K562 (cell line): ENCODE measurements around the gene ZNHIT6.

Experiments used
- HDAC2 ChIP-seq: fragments of 450-650 bp; IDR thresholded peaks from 2 replicates; pipeline ENCODE4 v1.6.1; 2016; ENCODE audit warnings: mild to moderate bottlenecking
- MED1 ChIP-seq: sonication (generic); formaldehyde crosslinking; IDR thresholded peaks from 2 replicates; pipeline ENCODE4 v1.8.1; 2023; ENCODE audit warnings: missing genetic modification reagents, borderline replicate concordance
- TF ChIP-seq, protein P1 (sequence below), 3 experiments: IDR thresholded peaks in 2 of 3; conservative IDR thresholded peaks in 1 of 3; 2 replicates each; pipeline ENCODE4 v1.5.1; 2011 to 2012; ENCODE audit warnings: low read length in 3 of 3, mild to moderate bottlenecking in 3 of 3, control low read depth in 2 of 3, improper control_type of control experiment in 1 of 3, inconsistent platforms in 1 of 3, low read depth in 1 of 3, mixed read lengths in 1 of 3, moderate library complexity in 1 of 3; ENCODE audit not compliant: insufficient read depth in 2 of 3

DNA sequence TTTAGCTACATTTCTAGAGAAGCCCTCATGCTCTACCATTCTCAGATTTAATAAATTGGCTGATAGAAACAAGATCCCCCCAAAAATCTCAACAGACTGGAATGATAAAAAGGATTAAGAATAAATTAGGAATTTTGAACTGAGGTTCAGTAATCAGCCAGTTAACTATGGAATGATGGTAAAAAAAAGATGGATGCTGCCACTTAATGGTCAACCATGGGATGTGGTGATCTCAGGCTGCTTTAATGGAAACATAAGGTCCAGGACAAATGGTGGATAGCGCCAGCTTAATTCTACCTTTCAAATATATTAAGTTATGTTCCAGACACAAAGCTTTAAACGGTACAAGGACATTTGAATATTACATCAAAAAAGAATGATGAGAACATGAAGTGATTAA lies 77.7 kb downstream of the ZNHIT6 start:
- TF ChIP-seq MED1 (CRISPR knock-in tag) (no peak), HDAC2 (no peak)
- TF ChIP-seq, protein P1, sequence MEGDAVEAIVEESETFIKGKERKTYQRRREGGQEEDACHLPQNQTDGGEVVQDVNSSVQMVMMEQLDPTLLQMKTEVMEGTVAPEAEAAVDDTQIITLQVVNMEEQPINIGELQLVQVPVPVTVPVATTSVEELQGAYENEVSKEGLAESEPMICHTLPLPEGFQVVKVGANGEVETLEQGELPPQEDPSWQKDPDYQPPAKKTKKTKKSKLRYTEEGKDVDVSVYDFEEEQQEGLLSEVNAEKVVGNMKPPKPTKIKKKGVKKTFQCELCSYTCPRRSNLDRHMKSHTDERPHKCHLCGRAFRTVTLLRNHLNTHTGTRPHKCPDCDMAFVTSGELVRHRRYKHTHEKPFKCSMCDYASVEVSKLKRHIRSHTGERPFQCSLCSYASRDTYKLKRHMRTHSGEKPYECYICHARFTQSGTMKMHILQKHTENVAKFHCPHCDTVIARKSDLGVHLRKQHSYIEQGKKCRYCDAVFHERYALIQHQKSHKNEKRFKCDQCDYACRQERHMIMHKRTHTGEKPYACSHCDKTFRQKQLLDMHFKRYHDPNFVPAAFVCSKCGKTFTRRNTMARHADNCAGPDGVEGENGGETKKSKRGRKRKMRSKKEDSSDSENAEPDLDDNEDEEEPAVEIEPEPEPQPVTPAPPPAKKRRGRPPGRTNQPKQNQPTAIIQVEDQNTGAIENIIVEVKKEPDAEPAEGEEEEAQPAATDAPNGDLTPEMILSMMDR (IDR thresholded peaks at IDR 0.05 in 2 of 3, conservative IDR thresholded peaks at IDR 0.05 in 1 of 3; ENCODE audit: insufficient read depth in 2 of 3, low read depth in 1 of 3, low read length in 3 of 3), result no peak
